ENCODE measurements around the gene GPATCH8.
"Not testable (repeated sequence)": the region's sequence is repeated elsewhere in the genome, so short reads cannot be mapped to it uniquely, and the experiment has no call there.

GPATCH8 gene

GRCh38 chr17:44394112-44394511 lies 109.1 kb downstream of the GPATCH8 start:
- not testable (repeated sequence) for DNase-seq

GRCh38 chr17:44390250-44390870 lies 112.8 kb downstream of the GPATCH8 start:
- DNase-seq: no peak

GRCh38 chr17:44389723-44390202 lies 113.4 kb downstream of the GPATCH8 start:
- no peak for DNase-seq

DNA sequence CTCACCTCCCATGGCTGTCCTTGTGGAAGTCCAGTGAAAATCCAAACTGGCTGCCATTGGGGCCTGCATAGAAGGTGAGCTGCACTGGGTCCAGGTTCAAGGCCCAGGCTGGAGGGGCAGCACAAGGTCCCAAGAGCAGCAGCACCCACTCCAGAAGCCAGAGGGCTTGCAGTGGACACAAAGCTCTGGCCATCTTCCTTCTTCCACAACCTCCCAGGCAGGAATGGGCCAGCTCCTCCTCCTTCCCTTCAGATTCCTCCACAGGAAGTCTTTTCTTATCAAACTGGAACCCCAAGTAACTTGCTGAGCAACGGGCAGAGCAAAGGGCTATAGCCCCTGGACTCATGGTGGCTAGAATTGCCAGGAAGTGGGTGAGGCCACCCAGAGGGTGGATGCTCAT lies 113.9 kb downstream of the GPATCH8 start, which contains the start of gene ITGA2B:
Gene ITGA2B (minus strand): TSS at position 369 of the 400 bp plus-strand sequence. CDS start 176 bp downstream, at position 193.
- no peak for DNase-seq

DNA sequence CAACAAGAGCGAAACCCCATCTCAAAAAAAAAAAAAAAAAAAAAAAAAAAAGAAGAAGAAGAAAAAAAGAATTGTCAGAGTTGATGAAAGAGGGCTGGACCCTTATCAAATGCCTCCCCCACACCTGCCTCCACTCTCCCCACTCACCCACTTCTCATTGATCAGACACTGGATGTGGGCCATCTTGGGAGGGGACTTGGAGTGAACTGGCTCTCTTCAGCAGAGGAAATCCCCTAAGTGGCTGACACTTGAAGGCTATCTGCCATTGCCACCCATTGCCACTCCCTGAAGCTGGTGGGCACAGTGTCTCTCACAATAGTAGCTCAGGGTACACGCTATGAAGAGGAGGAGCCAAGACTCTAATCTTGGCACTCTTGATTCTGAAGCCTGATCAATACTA lies 115.4 kb downstream of the GPATCH8 start:
- no peak for DNase-seq

GRCh38 chr17:44386182-44386525 lies 117.1 kb downstream of the GPATCH8 start:
- no peak for DNase-seq

GRCh38 chr17:44385287-44386181 lies 117.7 kb downstream of the GPATCH8 start:
- peak; percentile 88 for DNase-seq

GRCh38 chr17:44384823-44385286 lies 118.4 kb downstream of the GPATCH8 start:
- no peak for DNase-seq

DNA sequence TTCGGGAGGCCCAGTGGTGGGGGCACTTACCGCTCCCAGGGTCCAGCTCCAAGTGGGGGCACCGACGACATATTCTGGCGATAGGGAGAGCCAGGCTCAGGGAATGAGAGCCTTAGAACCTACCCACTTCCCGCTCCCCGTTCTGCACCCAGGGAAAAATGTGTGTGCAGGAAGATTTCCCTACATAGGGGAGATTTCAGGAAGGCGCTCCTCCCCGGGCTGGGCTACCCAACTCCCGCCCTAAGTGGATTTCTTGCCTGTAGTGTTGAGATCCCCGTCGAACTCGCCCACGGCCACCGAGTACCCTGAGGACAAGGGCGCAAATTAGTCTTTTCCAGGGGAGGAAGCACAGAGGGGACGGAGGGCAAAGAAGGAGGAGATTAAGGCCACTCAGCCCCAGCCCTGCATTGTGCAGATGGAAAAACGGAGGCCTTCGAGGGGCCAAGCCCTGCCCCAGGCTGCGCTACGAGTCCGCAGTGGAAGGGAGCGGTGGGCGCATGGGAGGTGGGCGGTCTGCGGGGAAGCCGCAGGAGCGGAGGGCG lies 118.9 kb downstream of the GPATCH8 start:
- DNase-seq: no peak

DNA sequence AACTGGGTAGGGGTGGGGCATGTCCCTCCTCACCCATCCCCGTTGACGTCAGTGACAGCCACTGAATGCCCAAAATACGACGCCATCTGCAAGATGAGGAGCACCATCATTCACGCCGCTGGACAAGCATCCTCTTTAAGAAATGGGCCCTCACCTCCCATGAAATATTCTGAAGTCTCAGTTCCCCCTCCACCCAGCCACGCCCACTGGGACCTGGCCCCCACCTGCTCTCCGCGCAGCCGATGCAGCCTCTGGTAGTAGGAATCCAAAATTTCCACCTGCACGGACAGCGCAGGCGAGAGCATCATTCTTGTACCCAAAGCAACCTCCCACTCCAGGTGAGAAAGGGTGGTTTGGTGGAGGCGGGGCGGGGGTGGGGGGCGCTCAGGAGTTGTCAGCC lies 119.3 kb downstream of the GPATCH8 start:
- no peak for DNase-seq

- no peak for DNase-seq
These were observed 119.8 kb downstream of the GPATCH8 start for GRCh38 chr17:44383363-44383762.

GRCh38 chr17:44382917-44383316 lies 120.3 kb downstream of the GPATCH8 start:
- DNase-seq: no peak

- no peak for DNase-seq
These were observed 121.3 kb downstream of the GPATCH8 start for GRCh38 chr17:44381810-44382305.

DNA sequence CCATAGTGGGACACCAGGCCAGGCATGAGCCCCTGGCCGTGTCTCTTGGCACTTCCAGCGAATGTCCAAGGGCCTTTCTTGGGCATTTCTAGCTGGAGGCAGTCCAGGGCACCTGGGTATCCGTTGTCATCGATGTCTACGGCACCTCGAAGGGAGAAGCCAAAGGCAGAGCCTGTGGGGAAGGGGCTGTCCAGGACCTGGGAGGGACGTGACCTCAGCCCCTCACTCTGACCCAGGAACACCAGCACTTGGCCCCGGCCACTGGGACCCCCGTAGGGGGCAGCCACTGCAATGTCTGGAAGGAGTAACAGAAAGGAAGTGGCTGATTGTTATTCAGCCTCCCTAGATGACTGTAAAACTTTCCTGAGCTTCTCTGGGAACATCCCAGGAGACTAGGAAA lies 122.4 kb downstream of the GPATCH8 start:
- no peak for DNase-seq

- no peak for DNase-seq
These were observed 123.3 kb downstream of the GPATCH8 start for GRCh38 chr17:44379887-44380286.

GRCh38 chr17:44378171-44378705 lies 125.0 kb downstream of the GPATCH8 start:
- no peak for DNase-seq

- DNase-seq: no peak
These were observed 126.4 kb downstream of the GPATCH8 start for GRCh38 chr17:44376779-44377178.

DNA sequence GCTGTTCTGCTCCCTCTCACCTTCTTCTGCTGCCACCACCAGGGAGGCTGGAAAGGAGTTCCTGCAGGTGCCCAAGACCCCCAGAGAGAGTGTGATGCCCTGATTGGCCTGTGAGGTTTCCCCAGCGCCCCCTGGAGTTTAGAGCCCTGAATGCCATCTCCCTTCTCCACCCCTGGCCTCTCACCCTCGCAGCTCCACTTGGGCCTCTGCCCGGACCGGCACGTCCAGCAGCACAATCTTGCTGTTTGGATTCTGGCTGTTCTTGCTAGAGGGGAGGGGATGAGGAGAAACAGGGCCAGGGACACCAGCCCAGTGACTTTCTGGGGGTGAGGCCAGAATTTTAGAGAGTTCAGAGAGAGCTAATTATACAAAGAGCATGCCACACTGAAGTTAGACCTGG lies 127.1 kb downstream of the GPATCH8 start:
- peak; percentile 27 for DNase-seq

DNA sequence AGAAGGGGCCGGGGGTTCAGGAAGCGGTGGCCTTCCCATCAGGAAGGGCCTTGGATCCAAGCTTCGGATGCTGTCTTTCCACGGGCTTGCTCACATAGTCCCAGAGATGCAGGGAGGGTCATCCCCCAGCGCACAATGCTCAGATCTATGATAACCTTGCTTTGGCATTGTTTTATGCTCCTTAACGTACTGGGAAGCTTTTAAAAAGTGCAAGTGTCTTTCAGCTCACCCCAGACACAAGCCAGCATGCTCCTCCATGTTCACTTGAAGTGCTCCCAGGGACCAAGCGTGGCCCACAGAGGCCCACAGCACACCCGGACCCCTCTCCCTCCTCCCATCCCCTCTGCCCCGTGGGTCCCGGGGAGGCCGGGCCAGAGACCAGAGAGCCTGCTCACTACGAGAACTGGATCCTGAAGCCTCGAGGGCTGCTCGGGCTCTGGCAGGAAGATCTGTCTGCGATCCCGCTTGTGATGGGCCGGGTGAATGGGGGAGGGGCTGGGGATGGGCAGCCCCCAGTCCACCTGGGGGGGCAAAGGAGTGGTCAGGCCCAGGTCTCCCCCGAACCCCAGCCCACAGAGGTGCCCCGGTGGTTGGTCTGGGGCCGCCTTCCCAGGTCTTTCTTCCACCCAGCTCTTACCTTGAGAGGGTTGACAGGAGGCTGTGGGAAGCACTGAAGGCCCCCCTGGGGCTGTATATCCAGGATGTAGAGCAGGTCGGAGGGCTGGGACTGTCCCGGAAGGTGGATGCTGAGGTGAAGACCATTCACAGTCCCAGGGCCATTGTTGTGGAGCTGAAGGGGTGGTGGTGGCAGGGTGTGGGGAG lies 127.8 kb downstream of the GPATCH8 start:
- no peak for DNase-seq

- DNase-seq: no peak
These were observed 128.7 kb downstream of the GPATCH8 start for GRCh38 chr17:44374306-44375195.

DNA sequence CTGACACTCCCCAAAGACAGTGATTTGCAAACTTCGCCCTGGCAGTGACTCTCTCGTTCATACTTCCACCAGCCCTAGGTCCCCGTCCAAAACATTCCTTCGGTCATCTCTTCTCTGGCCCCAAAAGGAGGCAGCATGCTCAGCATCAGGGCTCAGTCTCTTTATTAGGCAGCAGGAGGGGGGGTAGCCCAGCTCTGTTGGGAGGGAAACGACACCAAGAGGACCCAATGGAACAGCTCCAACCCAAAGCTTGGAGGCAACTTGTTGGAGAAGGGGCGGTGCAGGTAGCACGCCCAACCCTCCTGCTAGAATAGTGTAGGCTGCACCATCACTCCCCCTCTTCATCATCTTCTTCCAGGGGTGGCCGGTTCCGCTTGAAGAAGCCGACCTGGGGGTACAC lies 131.2 kb downstream of the GPATCH8 start:
- no peak for DNase-seq
